Measurements from ENCODE around the gene TMEM132C.

DNA sequence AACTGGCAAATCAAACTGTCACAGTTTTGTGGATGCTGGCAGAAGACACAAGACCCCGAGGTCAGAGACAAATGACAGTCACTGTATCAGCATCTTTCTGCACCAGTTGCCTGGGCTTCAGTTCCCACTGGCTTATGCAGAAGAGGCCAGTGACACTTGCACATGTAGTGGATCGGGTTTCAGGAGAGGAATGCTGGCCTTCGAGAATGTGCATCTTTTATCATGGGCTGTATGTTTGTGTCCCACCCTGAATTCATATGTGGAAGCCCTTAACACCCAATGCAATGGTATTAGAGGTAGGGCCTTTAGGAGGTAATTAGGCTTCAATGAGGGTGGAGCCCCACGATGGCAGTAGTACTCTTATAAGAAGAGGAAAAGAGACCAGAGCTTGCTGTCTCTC lies 405.9 kb downstream of the TMEM132C start:
- TF ChIP-seq CTCF (conservative IDR thresholded peaks at IDR 0.05) (no peak), ZFX (IDR thresholded peaks at IDR 0.05) (no peak)

Measured in C4-2B (cell line).